Activated naive CD4-positive, alpha-beta T cell treated with anti-CD3 and anti-CD28 coated beads for 36 hours (primary cell): ENCODE data around the gene AGMO. TPM values are rescaled to one million over a fixed set of nuclear protein-coding genes. Genes with fewer than 3 reads are reported as not detected.

Experiments
- CTCF ChIA-PET: fragments of 350-600 bp; sonication (Branson Sonifier 250); formaldehyde crosslinking; loops from one replicate; lab custom pipeline; 2021; ENCODE audit warnings: antibody characterized with exemption; lab: Charles Lee
- DNase-seq: peaks from one replicate; pipeline ENCODE4 v3.0.0-alpha.2; 2020
- H3K27ac Mint-ChIP-seq: one replicate; pipeline ENCODE4 v1.8.0; 2021; ENCODE audit warnings: mild to moderate bottlenecking, mixed read lengths
- H3K27me3 Mint-ChIP-seq: one replicate; pipeline ENCODE4 v1.8.0; 2021; ENCODE audit warnings: low read depth, mixed read lengths
- H3K36me3 Mint-ChIP-seq: one replicate; pipeline ENCODE4 v1.8.0; 2021; ENCODE audit warnings: low read depth, mixed read lengths
- H3K4me1 Mint-ChIP-seq: one replicate; pipeline ENCODE4 v1.8.0; 2021; ENCODE audit warnings: low read depth, mixed read lengths
- H3K4me3 Mint-ChIP-seq: one replicate; pipeline ENCODE4 v1.8.0; 2021; ENCODE audit warnings: mild to moderate bottlenecking, moderate library complexity, mixed read lengths
- H3K9me3 Mint-ChIP-seq: one replicate; pipeline ENCODE4 v1.8.0; 2021; ENCODE audit warnings: mixed read lengths
- intact Hi-C: fragments of 100-400 bp; cut with micrococcal nuclease; formaldehyde crosslinking; loops from one replicate; pipeline ENCODE4 v1.15.1; 2023
- total RNA-seq, 2 experiments: library from RNA; stranded (reverse); gene quantifications; one replicate each; pipeline ENCODE4 v1.2.3, GENCODE V29; 2021

The AGMO gene
- total RNA-seq, 2 experiments from 2014 or later, result not detected

DNA sequence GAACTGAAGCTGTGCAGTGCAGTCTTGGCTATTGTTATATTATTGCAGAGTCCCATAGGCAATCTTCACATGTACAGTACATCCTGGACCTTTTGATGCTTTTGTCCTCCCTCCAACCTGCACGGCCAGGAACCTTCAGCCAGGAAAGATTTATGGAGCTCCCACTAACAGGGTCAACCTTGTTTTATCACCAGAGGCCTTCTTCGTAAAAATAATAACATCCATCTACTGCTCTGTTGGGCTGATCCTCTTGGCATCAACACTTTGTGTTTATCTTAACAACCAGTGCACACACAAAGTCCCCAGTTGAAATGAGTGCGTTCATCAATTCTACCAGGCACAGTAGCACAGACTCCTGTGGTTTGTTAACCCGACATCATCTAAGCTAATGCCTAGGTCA, 72.4 kb downstream of the AGMO start:
- CTCF ChIA-PET, result interaction anchor here (0.6 kb wide), 1 partner anchor 168 kb away, joined by 3 read pairs; no protein-coding TSS in a partner anchor
- H3K27me3 Mint-ChIP-seq, result no peaks in the 10 kb centered on the region

GRCh38 chr7:15488401-15488800, 73.4 kb downstream of the AGMO start:
- Mint-ChIP-seq H3K4me1 (no peaks in the 10 kb centered on the region), H3K9me3 (peaks cover 4% of the 10 kb centered on the region), H3K27me3 (no peaks in the 10 kb centered on the region), H3K27ac (no peak overlapping the region), H3K36me3 (no peaks in the 10 kb centered on the region), H3K4me3 (no peak overlapping the region)
- CTCF ChIA-PET, result interaction anchor here (0.6 kb wide), 1 partner anchor 167 kb away, joined by 3 read pairs; no protein-coding TSS in a partner anchor
- intact Hi-C loops, result no loop called here
- no peak for DNase-seq

More for the DNA sequence above, 72.4 kb downstream of the AGMO start:
- H3K4me1 Mint-ChIP-seq, result no peaks in the 10 kb centered on the region
- H3K36me3 Mint-ChIP-seq, result no peaks in the 10 kb centered on the region
- intact Hi-C loops, result no loop called here
- H3K4me3 Mint-ChIP-seq, result no peak overlapping the region
- DNase-seq, result no peak
- H3K27ac Mint-ChIP-seq, result no peak overlapping the region
- H3K9me3 Mint-ChIP-seq, result peaks cover 4% of the 10 kb centered on the region

GRCh38 chr7:15487896-15488295, 73.9 kb downstream of the AGMO start:
- H3K4me1 Mint-ChIP-seq, result no peaks in the 10 kb centered on the region
- no peak for DNase-seq
- CTCF ChIA-PET, result no interaction called here
- H3K27me3 Mint-ChIP-seq, result no peaks in the 10 kb centered on the region
- H3K4me3 Mint-ChIP-seq, result no peak overlapping the region
- H3K27ac Mint-ChIP-seq, result no peak overlapping the region
- intact Hi-C loops, result no loop called here
- H3K9me3 Mint-ChIP-seq, result peaks cover 4% of the 10 kb centered on the region
- no peaks in the 10 kb centered on the region for H3K36me3 Mint-ChIP-seq

DNA sequence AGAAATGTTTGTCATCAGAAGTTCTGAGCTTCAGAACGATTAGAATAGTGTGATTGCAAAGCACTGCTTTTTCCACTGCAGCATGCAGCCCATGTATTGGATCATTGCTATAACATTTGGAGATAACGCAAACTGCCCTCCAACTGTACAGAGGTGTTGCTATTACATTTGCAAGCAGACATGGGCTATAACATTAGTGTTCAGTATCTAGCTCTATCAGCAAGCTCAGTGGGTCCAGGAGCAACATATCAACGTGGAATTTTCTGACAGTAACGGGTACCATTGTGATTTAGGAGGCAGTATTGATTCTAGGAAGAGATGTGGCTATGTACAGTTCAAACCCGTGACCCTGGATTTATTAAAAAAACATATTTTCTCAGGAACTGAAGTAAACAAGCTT, 75.8 kb downstream of the AGMO start:
- no peak overlapping the region for H3K27ac Mint-ChIP-seq
- H3K4me3 Mint-ChIP-seq, result no peak overlapping the region
- no peaks in the 10 kb centered on the region for H3K4me1 Mint-ChIP-seq
- H3K36me3 Mint-ChIP-seq, result no peaks in the 10 kb centered on the region
- CTCF ChIA-PET, result interaction anchor here (0.6 kb wide), 1 partner anchor 248 kb away, joined by 5 read pairs; no protein-coding TSS in a partner anchor
- no peak for DNase-seq
- no peaks in the 10 kb centered on the region for H3K27me3 Mint-ChIP-seq
- H3K9me3 Mint-ChIP-seq, result peaks cover 4% of the 10 kb centered on the region
- intact Hi-C loops, result no loop called here

DNA sequence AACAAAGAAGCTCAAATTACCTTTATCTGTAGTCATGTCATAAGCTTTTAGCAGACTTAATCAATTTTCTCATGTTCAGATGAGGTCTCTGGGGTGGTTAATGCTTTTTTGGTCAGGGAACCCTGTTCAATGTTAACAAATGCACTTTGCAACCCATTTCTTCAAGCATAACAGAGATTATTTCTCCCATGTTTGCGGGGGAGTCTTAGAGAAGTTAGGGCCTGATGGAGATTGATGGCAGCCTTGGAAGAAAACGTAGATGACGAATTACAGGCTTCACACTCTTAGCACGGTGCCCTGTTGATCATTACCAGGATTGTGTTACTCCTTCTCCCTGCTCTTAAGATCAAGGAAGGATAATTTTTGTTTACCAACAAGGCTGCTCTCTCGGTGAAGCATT, 76.4 kb downstream of the AGMO start:
- no peak overlapping the region for H3K4me3 Mint-ChIP-seq
- DNase-seq, result no peak
- no peaks in the 10 kb centered on the region for H3K4me1 Mint-ChIP-seq
- CTCF ChIA-PET, result interaction anchor here (0.6 kb wide), 1 partner anchor 249 kb away, joined by 5 read pairs; no protein-coding TSS in a partner anchor
- no peaks in the 10 kb centered on the region for H3K27me3 Mint-ChIP-seq
- H3K27ac Mint-ChIP-seq, result no peak overlapping the region
- H3K9me3 Mint-ChIP-seq, result peaks cover 4% of the 10 kb centered on the region
- no peaks in the 10 kb centered on the region for H3K36me3 Mint-ChIP-seq
- intact Hi-C loops, result no loop called here

DNA sequence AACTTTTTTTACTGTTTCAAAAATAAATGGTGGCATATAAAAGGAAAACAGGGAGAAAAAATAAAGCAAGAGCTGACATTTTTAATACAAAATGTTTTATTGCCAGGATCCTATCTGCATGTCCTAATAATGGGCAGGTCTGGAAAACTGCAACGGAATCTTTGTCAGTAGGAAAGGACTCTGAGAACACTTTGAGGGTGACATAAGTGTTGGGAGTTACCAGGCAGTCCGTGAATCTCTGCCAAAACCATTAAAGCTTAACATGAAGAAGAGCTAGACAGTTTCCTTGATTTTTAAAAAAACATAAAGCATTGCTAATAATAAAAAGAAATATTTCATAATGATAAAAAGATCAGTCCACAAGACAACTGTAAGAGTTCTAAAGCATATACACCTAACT, 80.7 kb downstream of the AGMO start:
- Mint-ChIP-seq H3K4me3 (no peak overlapping the region), H3K4me1 (no peaks in the 10 kb centered on the region), H3K36me3 (no peaks in the 10 kb centered on the region), H3K27me3 (no peaks in the 10 kb centered on the region), H3K27ac (no peak overlapping the region), H3K9me3 (peaks cover 6% of the 10 kb centered on the region)
- intact Hi-C loops, result no loop called here
- CTCF ChIA-PET, result no interaction called here
- no peak for DNase-seq

DNA sequence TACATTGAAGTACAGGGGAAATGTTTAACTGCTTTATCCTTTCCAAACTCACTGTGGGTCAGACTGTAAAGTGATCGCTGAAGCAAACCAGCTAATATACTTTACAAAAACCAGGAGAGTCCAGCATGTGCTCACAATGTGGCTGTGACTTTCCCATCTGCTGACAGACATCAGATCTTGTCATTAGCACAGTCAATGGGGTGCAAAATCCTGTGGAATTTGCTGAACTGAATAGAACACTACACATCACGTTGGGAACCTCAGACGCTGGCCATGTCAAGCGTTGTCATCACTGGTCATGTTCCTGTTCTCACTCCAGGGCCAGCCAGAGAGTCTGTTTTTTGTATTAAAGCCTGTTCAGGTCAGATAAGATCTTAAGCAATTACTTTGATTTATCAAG, 83.4 kb downstream of the AGMO start:
- no peak overlapping the region for H3K4me3 Mint-ChIP-seq
- no peak overlapping the region for H3K27ac Mint-ChIP-seq
- DNase-seq, result no peak
- intact Hi-C loops, result no loop called here
- no peaks in the 10 kb centered on the region for H3K27me3 Mint-ChIP-seq
- H3K4me1 Mint-ChIP-seq, result no peaks in the 10 kb centered on the region
- no peaks in the 10 kb centered on the region for H3K36me3 Mint-ChIP-seq
- H3K9me3 Mint-ChIP-seq, result peaks cover 9% of the 10 kb centered on the region
- CTCF ChIA-PET, result no interaction called here

GRCh38 chr7:15476531-15476918, 85.3 kb downstream of the AGMO start:
- intact Hi-C loops, result no loop called here
- Mint-ChIP-seq H3K36me3 (no peaks in the 10 kb centered on the region), H3K4me1 (no peaks in the 10 kb centered on the region), H3K4me3 (no peak overlapping the region), H3K27me3 (no peaks in the 10 kb centered on the region), H3K9me3 (peaks cover 9% of the 10 kb centered on the region), H3K27ac (no peak overlapping the region)
- DNase-seq, result no peak
- CTCF ChIA-PET, result no interaction called here

- CTCF ChIA-PET, result no interaction called here
- no peak for DNase-seq
- Mint-ChIP-seq H3K9me3 (peaks cover 9% of the 10 kb centered on the region), H3K27me3 (no peaks in the 10 kb centered on the region), H3K4me1 (no peaks in the 10 kb centered on the region), H3K4me3 (no peak overlapping the region), H3K27ac (no peak overlapping the region), H3K36me3 (no peaks in the 10 kb centered on the region)
- intact Hi-C loops, result no loop called here
Measured at GRCh38 chr7:15475808-15476530, 85.8 kb downstream of the AGMO start.

- H3K27ac Mint-ChIP-seq, result no peak overlapping the region
- no peak overlapping the region for H3K4me3 Mint-ChIP-seq
- no peak for DNase-seq
- CTCF ChIA-PET, result no interaction called here
- H3K9me3 Mint-ChIP-seq, result peaks cover 6% of the 10 kb centered on the region
- intact Hi-C loops, result no loop called here
- no peaks in the 10 kb centered on the region for H3K27me3 Mint-ChIP-seq
- H3K4me1 Mint-ChIP-seq, result no peaks in the 10 kb centered on the region
- H3K36me3 Mint-ChIP-seq, result no peaks in the 10 kb centered on the region
Measured at GRCh38 chr7:15471669-15471950, 90.2 kb downstream of the AGMO start.

DNA sequence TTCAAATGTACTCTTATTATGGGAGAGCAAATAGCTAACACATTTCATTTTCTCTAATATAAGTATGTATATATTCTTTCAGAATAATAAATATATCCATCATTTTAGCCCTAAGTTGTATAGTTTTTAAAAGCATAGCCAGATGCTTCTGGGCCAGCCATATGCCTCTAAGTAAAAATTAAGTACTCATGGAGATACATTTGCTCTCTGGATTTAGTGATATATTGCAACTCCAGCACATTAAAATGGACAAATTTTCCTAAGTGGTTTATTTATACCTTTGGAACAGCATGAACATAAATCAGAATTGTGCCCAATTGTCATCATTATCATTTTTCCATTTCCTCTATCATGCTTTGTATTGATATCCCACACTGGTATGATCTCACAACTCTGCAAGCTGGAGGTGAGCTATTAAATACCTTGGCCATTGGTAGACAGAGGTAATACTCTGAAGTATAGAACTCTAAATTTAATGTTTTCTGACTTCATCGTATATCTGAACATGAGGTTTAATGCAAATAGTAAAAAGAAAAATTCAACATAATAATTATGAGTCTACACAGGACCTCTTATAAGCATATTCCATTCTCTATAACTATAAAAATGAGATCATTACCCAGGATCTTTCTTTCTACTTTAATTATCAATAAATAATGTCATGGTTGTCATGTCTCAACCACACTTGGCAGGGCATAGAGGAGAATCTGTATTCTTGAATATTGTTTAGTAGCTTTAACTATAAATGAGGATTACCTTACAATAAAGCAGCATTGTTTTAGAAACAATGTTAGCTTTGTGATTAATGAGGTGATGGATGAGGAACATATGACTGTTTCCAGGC, 90.8 kb downstream of the AGMO start:
- no peak for DNase-seq
- no peaks in the 10 kb centered on the region for H3K4me1 Mint-ChIP-seq
- intact Hi-C loops, result no loop called here
- H3K36me3 Mint-ChIP-seq, result no peaks in the 10 kb centered on the region
- CTCF ChIA-PET, result no interaction called here
- H3K27me3 Mint-ChIP-seq, result no peaks in the 10 kb centered on the region
- no peak overlapping the region for H3K27ac Mint-ChIP-seq
- H3K4me3 Mint-ChIP-seq, result no peak overlapping the region
- H3K9me3 Mint-ChIP-seq, result peaks cover 6% of the 10 kb centered on the region

DNA sequence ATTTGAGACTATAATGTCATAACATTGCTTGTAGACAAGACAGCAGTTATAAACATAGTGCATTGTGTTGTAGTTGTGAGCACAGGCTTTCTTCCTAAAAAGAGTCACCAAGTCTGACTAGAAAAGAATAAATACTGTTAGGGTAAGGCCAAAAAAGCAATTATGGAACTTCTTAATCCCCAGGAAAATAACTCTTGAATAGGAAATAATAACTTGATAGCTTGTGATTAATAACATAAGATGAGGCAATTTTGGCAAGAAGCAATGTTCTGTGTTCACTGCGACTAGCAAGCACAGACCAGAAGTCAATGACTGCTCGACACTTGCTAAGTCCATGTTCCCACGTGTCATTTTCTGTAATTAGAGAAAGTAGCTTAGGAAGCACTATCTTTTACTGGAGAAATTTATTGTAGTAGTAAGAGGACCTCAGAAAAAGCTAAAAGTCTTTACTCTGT, 97.1 kb downstream of the AGMO start:
- Mint-ChIP-seq H3K4me3 (no peak overlapping the region), H3K9me3 (peaks cover 1% of the 10 kb centered on the region), H3K4me1 (no peaks in the 10 kb centered on the region), H3K27me3 (no peaks in the 10 kb centered on the region), H3K36me3 (no peaks in the 10 kb centered on the region), H3K27ac (no peak overlapping the region)
- intact Hi-C loops, result no loop called here
- no peak for DNase-seq
- CTCF ChIA-PET, result no interaction called here
